Ammon's horn (tissue), 1 donor: ENCODE measurements around the gene RNH1.
"Not testable (repeated sequence)": the region's sequence is repeated elsewhere in the genome, so short reads cannot be mapped to it uniquely, and the experiment has no call there.

Experiments used
- DNase-seq: peaks from one replicate; pipeline ENCODE4 v3.0.0-alpha.2; 2016; ENCODE audit warnings: low spot score

RNH1 gene

GRCh38 chr11:520428-521176, 13.6 kb upstream of the RNH1 start:
- DNase-seq, result no peak

GRCh38 chr11:518463-519202, 11.6 kb upstream of the RNH1 start:
- DNase-seq, result peak; percentile 79

DNA sequence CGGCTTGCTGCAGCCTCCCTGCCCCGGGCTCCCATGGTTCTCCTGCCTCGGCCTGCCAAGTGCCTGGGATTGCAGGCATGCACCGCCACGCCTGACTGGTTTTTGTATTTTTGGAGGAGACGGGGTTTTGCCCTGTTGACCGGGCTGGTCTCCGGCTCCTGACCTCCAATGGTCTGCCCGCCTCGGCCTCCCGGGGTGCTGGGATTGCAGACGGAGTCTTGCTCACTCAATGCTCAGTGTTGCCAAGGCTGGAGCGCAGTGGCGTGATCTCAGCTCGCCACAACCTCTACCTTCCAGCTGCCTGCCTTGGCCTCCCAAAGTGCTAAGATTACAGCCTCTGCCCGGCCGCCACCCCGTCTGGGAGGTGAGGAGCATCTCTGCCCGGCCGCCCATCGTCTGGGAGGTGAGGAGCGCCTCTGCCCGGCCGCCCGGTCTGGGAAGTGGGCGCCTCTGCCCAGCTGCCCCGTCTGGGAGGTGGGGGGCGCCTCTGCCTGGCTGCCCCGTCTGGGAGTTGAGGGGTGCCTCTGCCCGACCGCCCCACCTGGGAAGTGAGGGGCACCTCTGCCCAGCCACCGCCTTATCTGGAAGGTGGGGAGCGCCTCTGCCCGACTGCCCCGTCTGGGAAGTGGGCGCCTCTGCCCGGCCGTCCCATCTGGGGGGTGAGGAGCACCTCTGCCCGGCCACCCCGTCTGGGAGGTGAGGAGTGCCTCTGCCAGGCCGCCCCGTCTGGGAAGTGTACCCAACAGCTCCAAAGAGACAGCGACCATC, 10.1 kb upstream of the RNH1 start:
- DNase-seq, result not testable (repeated sequence)

DNA sequence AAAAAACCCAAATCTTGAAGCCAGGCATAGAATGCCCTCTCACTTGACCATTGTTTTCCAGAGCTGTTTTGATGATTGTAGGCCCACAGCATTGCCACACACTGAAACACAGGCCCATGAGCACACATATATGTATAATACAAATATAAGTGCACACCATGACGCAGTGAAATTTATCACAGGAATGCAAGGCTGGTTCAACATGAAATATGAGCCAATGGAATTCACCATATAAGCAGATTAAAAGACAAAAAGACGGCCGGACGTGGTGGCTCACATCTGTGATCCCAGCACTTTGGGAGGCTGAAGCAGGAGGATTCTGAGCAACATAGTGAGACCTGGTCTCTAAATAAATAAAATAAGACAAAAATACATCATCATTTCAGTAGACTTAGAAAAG, 9.4 kb upstream of the RNH1 start:
- no peak for DNase-seq

GRCh38 chr11:515131-515530, 8.1 kb upstream of the RNH1 start:
- no peak for DNase-seq

DNA sequence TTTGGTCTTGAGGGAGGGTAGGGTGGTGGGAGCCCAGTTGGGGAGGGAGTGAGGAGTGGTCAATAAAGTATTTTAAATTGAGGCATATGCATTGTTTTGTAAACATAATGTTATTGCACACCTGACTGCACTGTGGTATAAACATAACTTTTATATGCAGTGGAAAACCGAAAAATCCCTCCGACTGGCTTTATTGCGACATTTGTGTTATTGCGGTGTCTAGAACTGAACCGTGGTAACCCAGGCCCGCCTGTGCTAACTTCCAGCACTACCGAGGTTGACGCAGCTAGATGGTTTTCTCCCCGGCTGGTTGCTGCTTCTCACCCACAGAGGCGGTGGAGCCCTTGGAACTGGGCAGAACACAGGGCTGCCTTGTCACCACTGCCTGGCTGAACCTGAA, 7.6 kb upstream of the RNH1 start:
- DNase-seq, result no peak

DNA sequence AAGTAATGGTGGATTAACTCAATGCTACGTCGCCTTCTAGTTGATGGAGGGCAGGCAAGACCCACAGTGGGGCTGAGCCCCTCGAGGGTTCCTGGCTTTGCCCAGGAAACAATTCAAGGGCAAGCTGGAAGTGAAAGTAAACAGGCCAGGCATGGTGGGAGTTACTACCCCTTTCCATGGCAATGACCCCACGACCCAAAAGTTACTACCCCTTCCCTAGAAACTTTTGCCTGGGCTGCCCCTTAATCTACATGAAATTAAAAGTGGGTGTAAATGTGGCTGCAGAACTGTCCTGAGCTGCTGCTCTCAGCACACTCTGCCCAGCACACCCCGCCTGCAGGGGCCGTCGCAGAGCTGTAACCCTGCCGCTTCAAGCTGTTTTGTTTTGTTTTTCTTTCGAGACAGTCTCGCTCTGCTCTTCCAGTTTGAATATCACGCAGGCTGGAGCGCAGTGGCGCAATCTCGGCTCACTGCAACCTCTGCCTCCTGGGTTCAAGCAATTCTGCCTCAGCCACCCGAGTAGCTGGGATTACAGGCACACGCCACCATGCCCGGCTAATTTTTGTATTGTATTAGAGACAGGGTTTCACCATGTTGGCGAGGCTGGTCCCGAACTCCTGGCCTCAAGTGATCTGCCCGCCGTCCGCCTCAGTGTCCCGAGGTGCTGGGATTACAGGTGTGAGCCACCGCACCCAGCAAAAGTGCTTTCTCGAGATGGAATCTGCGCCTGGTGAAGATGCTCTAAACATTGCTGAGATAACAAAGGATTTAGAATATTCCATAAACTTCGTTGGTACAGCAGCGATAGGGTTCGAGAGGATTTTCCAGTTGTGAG, 5.9 kb upstream of the RNH1 start:
- no peak for DNase-seq

GRCh38 chr11:508956-509355, 1.9 kb upstream of the RNH1 start:
- no peak for DNase-seq

GRCh38 chr11:507727-508515, 879 bp upstream of the RNH1 start:
- no peak for DNase-seq

GRCh38 chr11:506238-506994, 626 bp downstream of the RNH1 start:
- DNase-seq, result peak; percentile 98

DNA sequence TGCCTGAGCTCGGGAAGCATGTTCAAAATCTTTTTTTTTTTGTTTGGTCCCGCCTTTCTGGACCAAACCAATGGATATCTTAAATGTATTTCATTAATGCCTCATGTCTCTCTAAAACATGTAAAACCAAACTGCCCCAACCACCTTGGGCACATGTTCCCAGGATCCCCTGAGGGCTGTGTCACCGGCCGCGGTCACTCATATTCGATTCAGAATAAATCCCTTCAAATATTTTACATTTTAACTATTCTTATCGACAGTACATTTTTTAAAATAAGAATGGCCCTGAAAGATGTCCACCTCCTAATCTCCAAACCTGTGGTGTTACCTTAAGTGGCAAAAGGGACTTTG, 2.1 kb downstream of the RNH1 start:
- DNase-seq, result no peak

GRCh38 chr11:504053-504993, 2.7 kb downstream of the RNH1 start:
- peak; percentile 8 for DNase-seq

- peak; percentile 91 for DNase-seq
Measured at GRCh38 chr11:503179-503981, 3.7 kb downstream of the RNH1 start.

DNA sequence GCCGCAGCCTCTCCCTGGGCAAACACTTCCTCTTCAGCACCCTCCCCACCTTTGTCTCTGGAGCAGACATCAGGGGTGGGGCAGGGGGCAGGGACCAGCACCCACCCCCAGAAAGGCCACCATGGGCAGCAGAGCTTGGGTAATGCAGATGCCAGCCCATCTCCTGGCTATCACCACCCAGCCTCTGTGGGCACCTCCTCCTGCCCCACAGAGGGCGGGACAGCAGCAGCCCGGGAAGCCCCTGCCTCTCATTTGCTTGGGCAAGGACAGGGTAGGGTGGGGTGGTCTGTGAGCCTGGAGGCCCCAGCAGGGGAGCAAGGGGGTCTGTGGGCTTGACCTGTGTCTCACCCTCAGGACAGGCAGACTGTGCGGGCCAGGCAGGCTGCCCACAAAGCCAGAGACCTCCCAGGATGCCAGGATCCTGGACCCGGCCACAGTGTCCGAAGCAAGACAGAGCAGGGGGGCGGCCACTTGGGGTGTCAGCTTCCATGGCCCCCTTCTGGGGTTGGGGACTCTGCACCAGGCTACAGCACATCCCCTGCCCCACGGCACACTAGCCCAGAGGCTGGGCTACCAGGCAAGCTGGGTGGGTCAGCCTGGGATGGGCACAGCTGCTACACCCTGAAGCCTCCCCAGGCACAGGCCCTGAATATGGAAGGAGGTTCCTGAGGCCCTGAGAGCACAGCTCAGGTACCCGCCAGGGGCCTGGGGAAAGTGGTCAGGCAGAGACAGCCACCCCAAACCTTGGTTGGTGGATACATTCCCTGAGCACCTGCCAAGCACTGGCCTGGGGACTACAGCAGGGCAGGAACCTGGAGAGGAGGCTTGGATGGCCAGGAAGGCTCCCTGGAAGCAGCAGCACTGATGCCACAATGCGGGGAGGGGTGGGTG, 4.5 kb downstream of the RNH1 start:
- peak; percentile 7 for DNase-seq

- peak; percentile 3 for DNase-seq
Measured at GRCh38 chr11:501683-502287, 5.3 kb downstream of the RNH1 start.

DNA sequence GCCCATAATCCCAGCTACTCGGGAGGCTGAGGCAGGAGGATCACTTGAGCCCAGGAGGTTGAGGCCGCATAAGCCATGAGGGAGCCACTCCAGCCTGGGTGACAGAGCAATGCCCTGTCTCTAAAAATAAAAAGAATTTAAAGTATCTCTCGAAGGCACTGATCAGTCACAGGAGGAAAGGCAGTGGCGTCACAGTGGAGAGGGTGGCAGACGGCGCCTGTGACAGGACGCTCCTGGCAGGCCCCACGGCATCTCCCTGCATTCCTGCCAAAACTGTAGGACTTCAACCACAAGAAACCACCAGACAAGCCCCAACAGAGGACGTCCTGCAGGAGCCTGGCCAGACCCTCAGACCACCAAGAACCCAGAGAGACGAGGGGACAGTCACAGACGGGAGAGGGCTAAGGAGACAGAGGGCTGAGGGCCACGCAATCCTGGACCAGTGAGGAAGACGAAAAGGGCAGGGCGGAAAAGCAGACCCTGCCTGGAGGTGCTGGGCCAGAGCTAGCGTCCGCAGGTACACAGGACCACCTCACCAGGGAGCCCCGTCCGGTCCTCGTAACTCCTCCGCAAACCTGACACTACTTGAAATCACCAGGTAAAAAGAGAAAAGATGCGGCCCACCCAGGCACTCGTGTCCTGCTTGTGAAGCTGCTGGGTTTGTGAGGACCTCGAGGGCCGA, 5.9 kb downstream of the RNH1 start:
- peak; percentile 1 for DNase-seq
